K562 (cell line): ENCODE results near the gene RBFOX2. TPM values are rescaled to one million over a fixed set of nuclear protein-coding genes. Genes with fewer than 3 reads are reported as not detected.

Experiments
- ATAC-seq: fragments of 200-7000 bp; cut with Tn5 transposase; 3 replicates; pipeline ENCODE4 v1.9.1; 2020; ENCODE audit warnings: moderate library complexity
- BruUV-seq: library from RNA; stranded (reverse); fragments of 400-500 nt; replicated peaks from 2 replicates; lab custom pipeline; 2021; lab: Mats Ljungman, UMichigan
- CTCF ChIA-PET: fragments of 300-600 bp; formaldehyde crosslinking; extraction: SDS; loops from one replicate; lab custom pipeline; 2021; ENCODE audit warnings: low intra/inter-chr PET ratio; lab: Yijun Ruan, JAX
- POLR2A ChIA-PET: fragments of 300-600, 350-650 bp; sonication (Branson Sonifier 250); formaldehyde crosslinking; extraction: SDS; loops from one replicate; lab custom pipeline; 2021; ENCODE audit warnings: antibody characterized with exemption, inconsistent platforms; lab: Yijun Ruan, JAX
- DNase-seq, 4 experiments: peaks; one replicate each; pipeline versions ENCODE4 v3.0.0 to v3.0.0-alpha.2; 2011 to 2018; ENCODE audit warnings: low spot score in 3 of 4, mixed read lengths in 3 of 4; ENCODE audit errors: extremely low read depth in 1 of 4
- FAIRE-seq: peaks from 2 replicates; lab custom pipeline; 2011; peaks lifted over from hg19 to GRCh38; lab: Jason Lieb, UNC
- H2AFZ ChIP-seq: 2 replicates; pipeline ENCODE4 v1.6.0; 2011; ENCODE audit warnings: low read depth, low read length, control low read depth, inconsistent platforms
- H3K27ac ChIP-seq: fragments of 200-600 bp; 3 replicates; pipeline ENCODE4 v1.8.0; 2011; ENCODE audit warnings: low read depth, mild to moderate bottlenecking, control low read depth, inconsistent platforms, low read length, moderate library complexity, mixed read lengths; ENCODE audit errors: extremely low read depth
- H3K27me3 ChIP-seq, 2 experiments: fragments of 300-600 bp in 1 of 2; 2 replicates in 1 of 2; 3 replicates in 1 of 2; pipeline versions ENCODE4 v1.6.0 to v1.8.0; 2011; ENCODE audit warnings: inconsistent platforms in 2 of 2, low read length in 2 of 2, mild to moderate bottlenecking in 1 of 2, mixed read lengths in 1 of 2, moderate library complexity in 1 of 2; ENCODE audit not compliant: control insufficient read depth in 2 of 2, insufficient read depth in 2 of 2
- H3K36me3 ChIP-seq: fragments of 300-600 bp; 3 replicates; pipeline ENCODE4 v1.8.0; 2011; ENCODE audit warnings: mild to moderate bottlenecking, low read length, inconsistent platforms; ENCODE audit not compliant: control insufficient read depth, insufficient read depth
- H3K4me1 ChIP-seq, 2 experiments: fragments of 200-600 bp in 1 of 2; replicated peaks in 1 of 2; 2 replicates in 1 of 2; 3 replicates in 1 of 2; pipeline versions ENCODE4 v1.5.1 to v1.8.0; 2011; ENCODE audit warnings: inconsistent platforms in 2 of 2, low read length in 2 of 2, mild to moderate bottlenecking in 1 of 2, mixed read lengths in 1 of 2, moderate library complexity in 1 of 2; ENCODE audit not compliant: control insufficient read depth in 2 of 2, insufficient read depth in 2 of 2
- H3K4me2 ChIP-seq: 2 replicates; pipeline ENCODE4 v1.6.1; 2011; ENCODE audit warnings: low read length, control low read depth, inconsistent platforms, mixed read lengths; ENCODE audit not compliant: insufficient read depth
- H3K4me3 ChIP-seq: fragments of 200-600 bp; sonication (generic), shearing (Covaris generic); 2 replicates; pipeline ENCODE4 v1.5.1; 2016; ENCODE audit warnings: control low read depth, inconsistent platforms
- H3K79me2 ChIP-seq: fragments of 200-600 bp; 3 replicates; pipeline ENCODE4 v1.8.0; 2011; ENCODE audit warnings: low read length, inconsistent platforms; ENCODE audit not compliant: control insufficient read depth, insufficient read depth
- H3K9ac ChIP-seq, 2 experiments: 2 replicates each; pipeline versions ENCODE4 v1.6.0 to v1.6.1; 2011; ENCODE audit warnings: low read depth in 2 of 2, low read length in 2 of 2, control low read depth in 1 of 2, inconsistent platforms in 1 of 2, mild to moderate bottlenecking in 1 of 2, mixed read lengths in 1 of 2; ENCODE audit not compliant: insufficient read depth in 1 of 2
- H3K9me1 ChIP-seq: one replicate; pipeline ENCODE4 v1.6.0; 2011; ENCODE audit warnings: inconsistent platforms, mild to moderate bottlenecking, low read length, moderate library complexity; ENCODE audit not compliant: control insufficient read depth, insufficient read depth
- H3K9me3 ChIP-seq: replicated peaks from 2 replicates; pipeline ENCODE4 v1.5.1; 2011; ENCODE audit warnings: low read depth, low read length, inconsistent platforms; ENCODE audit not compliant: control insufficient read depth, insufficient read depth
- H4K20me1 ChIP-seq: replicated peaks from 2 replicates; pipeline ENCODE4 v1.6.1; 2011; ENCODE audit warnings: low read length, inconsistent platforms, mixed read lengths; ENCODE audit not compliant: control insufficient read depth, insufficient read depth
- ARID1B ChIP-seq: fragments of 450-650 bp; IDR thresholded peaks from 2 replicates; pipeline ENCODE4 v1.6.1; 2016; ENCODE audit warnings: antibody characterized with exemption, mild to moderate bottlenecking, inconsistent platforms
- EHMT2 ChIP-seq: fragments of 450-650 bp; IDR thresholded peaks from 2 replicates; pipeline ENCODE4 v1.6.1; 2018; ENCODE audit warnings: antibody characterized with exemption
- ETV1 ChIP-seq: fragments of 450-650 bp; conservative IDR thresholded peaks from 2 replicates; pipeline ENCODE4 v1.6.1; 2016; ENCODE audit warnings: missing genetic modification characterization, control low read depth, low read depth, missing compliant biosample characterization
- LCOR ChIP-seq: sonication (generic); formaldehyde crosslinking; IDR thresholded peaks from 2 replicates; pipeline ENCODE4 v1.8.0; 2022; ENCODE audit warnings: mild to moderate bottlenecking, missing genetic modification reagents
- MEIS2 ChIP-seq: fragments of 450-650 bp; IDR thresholded peaks from 2 replicates; pipeline ENCODE4 v1.6.1; 2014; ENCODE audit warnings: mild to moderate bottlenecking; ENCODE audit not compliant: partially characterized antibody
- MTA3 ChIP-seq: fragments of 450-650 bp; formaldehyde crosslinking; IDR thresholded peaks from 2 replicates; pipeline ENCODE4 v1.6.1; 2017; ENCODE audit warnings: mild to moderate bottlenecking, borderline replicate concordance
- NCOA6 ChIP-seq: fragments of 450-650 bp; IDR thresholded peaks from 2 replicates; pipeline ENCODE4 v1.6.1; 2017; ENCODE audit warnings: mild to moderate bottlenecking
- NCOR1 ChIP-seq: fragments of 450-650 bp; IDR thresholded peaks from 2 replicates; pipeline ENCODE4 v1.6.1; 2016; ENCODE audit warnings: mild to moderate bottlenecking, moderate library complexity
- NFE2 ChIP-seq: IDR thresholded peaks from 2 replicates; pipeline ENCODE4 v1.6.1; 2014; ENCODE audit warnings: antibody characterized with exemption, low read depth
- SMARCA4 ChIP-seq: fragments of 450-650 bp; IDR thresholded peaks from 2 replicates; pipeline ENCODE4 v1.6.1; 2016
- TBL1XR1 ChIP-seq, 2 experiments: IDR thresholded peaks; 2 replicates each; pipeline ENCODE4 v1.6.1; 2012; ENCODE audit warnings: improper control_type of control experiment in 2 of 2, low read length in 2 of 2, mild to moderate bottlenecking in 1 of 2
- TCF7L2 ChIP-seq: fragments of 150-350 bp; IDR thresholded peaks from 2 replicates; pipeline ENCODE4 v1.6.1; 2016; ENCODE audit warnings: low read depth, mild to moderate bottlenecking, low read length, moderate library complexity
- WGBS: fragments of 100-300 bp; shearing (Covaris generic); methylation state at CpG from one replicate; pipeline ENCODE4 v1.1.6; 2016; ENCODE audit warnings: low coverage, mixed read lengths; ENCODE audit not compliant: insufficient coverage; ENCODE audit errors: missing lambda C conversion rate; 5-methylcytosine and 5-hydroxymethylcytosine counted together
- in situ Hi-C: fragments of 300-500 bp; cut with MboI; formaldehyde crosslinking; loops from 4 replicates; pipeline ENCODE4 v1.15.0; 2018; ENCODE audit warnings: inconsistent platforms, mixed read lengths
- intact Hi-C: fragments of 100-400 bp; cut with micrococcal nuclease; formaldehyde crosslinking; loops from 2 replicates; pipeline ENCODE4 v1.14.2; 2022
- polyA plus RNA-seq, 8 experiments: library from polyadenylated mRNA; depleted of rRNA in 4 of 8; stranded (reverse) in 5 of 8; unstranded in 3 of 8; fragments of >200 nt; fragmentation: Nextera tagmentation in 2 of 8; fragmentation: Illumina TruSeq in 1 of 8; extraction: Ambion mirVana in 2 of 8; extraction: Trizol in 1 of 8; gene quantifications; 2 replicates each; pipeline versions ENCODE4 v1.2.1 to v1.2.3, GENCODE V29; 2011 to 2014; ENCODE audit warnings: inconsistent platforms in 1 of 8, missing spikeins in 1 of 8
- total RNA-seq, 7 experiments: library from RNA; depleted of rRNA in 6 of 7; stranded (reverse); fragments of >200 nt in 6 of 7; fragmentation: Illumina TruSeq in 2 of 7; extraction: Trizol in 2 of 7; gene quantifications; 2 replicates each; pipeline versions ENCODE4 v1.2.1 to v1.2.3, GENCODE V29; 2011 to 2021; ENCODE audit warnings: low replicate concordance in 1 of 7
- TF ChIP-seq, protein P1 (sequence below): fragments of 450-650 bp; IDR thresholded peaks from 2 replicates; pipeline ENCODE4 v1.6.1; 2016
- TF ChIP-seq, protein P2 (sequence below): fragments of 450-650 bp; conservative IDR thresholded peaks from 2 replicates; pipeline ENCODE4 v1.6.1; 2016; ENCODE audit warnings: missing genetic modification characterization, low read depth, mild to moderate bottlenecking, missing compliant biosample characterization, moderate library complexity
- TF ChIP-seq, protein P3 (sequence below), 2 experiments: IDR thresholded peaks in 1 of 2; conservative IDR thresholded peaks in 1 of 2; 2 replicates each; pipeline ENCODE4 v1.6.1; 2016; ENCODE audit warnings: low read depth in 2 of 2, mild to moderate bottlenecking in 1 of 2, missing compliant biosample characterization in 1 of 2, missing genetic modification characterization in 1 of 2, moderate library complexity in 1 of 2
- TF ChIP-seq, protein P4 (sequence below), 2 experiments: fragments of 200-800 bp in 1 of 2; sonication (Bioruptor generic) in 1 of 2; sonication (generic) in 1 of 2; formaldehyde crosslinking in 1 of 2; IDR thresholded peaks in 1 of 2; conservative IDR thresholded peaks in 1 of 2; 2 replicates each; pipeline versions ENCODE4 v1.5.0 to v1.6.1; 2016 to 2020; ENCODE audit warnings: missing compliant biosample characterization in 1 of 2, missing genetic modification characterization in 1 of 2, missing genetic modification reagents in 1 of 2

The RBFOX2 gene
- total and polyA plus RNA-seq, 9 of the 15 experiments (the other 6 are each of a cell fraction or from before 2014, with no cell fraction given) = 5.8 to 24.8 (median 14.2) TPM

DNA sequence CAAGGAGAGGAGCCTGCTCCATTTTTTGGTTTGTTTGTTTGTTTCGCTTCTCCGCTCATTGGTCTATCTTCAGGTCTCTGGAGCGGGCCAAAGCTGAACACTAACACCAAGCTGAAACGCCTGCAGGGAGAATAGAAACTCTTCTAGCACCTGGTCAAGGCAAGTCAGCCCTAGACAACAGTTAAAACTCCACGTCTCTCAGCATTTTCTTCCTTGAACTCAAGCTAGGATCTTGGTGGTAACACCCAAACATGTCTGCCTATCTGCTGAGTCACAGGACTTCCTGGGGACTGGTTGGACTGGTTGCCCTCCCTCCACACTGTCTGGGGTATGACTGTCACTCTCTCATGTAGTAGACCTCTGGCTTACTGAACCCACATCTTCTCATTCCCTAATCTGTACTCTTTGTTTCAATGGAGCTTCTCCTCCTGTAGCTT is 23.9 kb upstream of the RBFOX2 start:
- no peaks in the 10 kb centered on the region for H3K9me1 ChIP-seq
- no TSS peak for BruUV-seq
- peak; percentile 95 for FAIRE-seq
- H3K36me3 ChIP-seq = no peaks in the 10 kb centered on the region
- peak overlapping the region; percentile 61 for H3K4me2 ChIP-seq
- no peaks in the 10 kb centered on the region for H3K79me2 ChIP-seq
- no peaks in the 10 kb centered on the region; the same call in 1 of the 2 replicates for H4K20me1 ChIP-seq
- POLR2A ChIA-PET = interaction anchor here (0.7 to 1.4 kb wide), 5 partner anchors 13 to 321 kb away, joined by 3 to 7 read pairs (median 3); no protein-coding TSS in a partner anchor
- no peak overlapping the region for H3K4me3 ChIP-seq
- intact Hi-C loops = no loop called here
- H3K27me3 ChIP-seq = no peaks in the 10 kb centered on the region
- in situ Hi-C loops = no loop called here
- CTCF ChIA-PET = no interaction called here
- 43% methylated on average over 5 of the region's 5 CpGs for whole genome bisulfite sequencing
- peak; percentile 97 for ATAC-seq
- peaks cover 0 to 24% of the 10 kb centered on the region in 2 experiments; a peak in 3 of 5 replicates for H3K4me1 ChIP-seq
- H3K9me3 ChIP-seq = no peaks in the 10 kb centered on the region
- peak; percentile 60 to 84 (median 68) for DNase-seq
- peak overlapping the region; percentile 31 to 75; a peak in 3 of 4 replicates for H3K9ac ChIP-seq
- peak overlapping the region; percentile 94 for H3K27ac ChIP-seq
- H2AFZ ChIP-seq = peak overlapping the region; percentile 92
- TF ChIP-seq NCOR1 = peak; percentile 44
- no peak for TF ChIP-seq TCF7L2
- no peak for TF ChIP-seq NCOA6
- TF ChIP-seq, protein P1, sequence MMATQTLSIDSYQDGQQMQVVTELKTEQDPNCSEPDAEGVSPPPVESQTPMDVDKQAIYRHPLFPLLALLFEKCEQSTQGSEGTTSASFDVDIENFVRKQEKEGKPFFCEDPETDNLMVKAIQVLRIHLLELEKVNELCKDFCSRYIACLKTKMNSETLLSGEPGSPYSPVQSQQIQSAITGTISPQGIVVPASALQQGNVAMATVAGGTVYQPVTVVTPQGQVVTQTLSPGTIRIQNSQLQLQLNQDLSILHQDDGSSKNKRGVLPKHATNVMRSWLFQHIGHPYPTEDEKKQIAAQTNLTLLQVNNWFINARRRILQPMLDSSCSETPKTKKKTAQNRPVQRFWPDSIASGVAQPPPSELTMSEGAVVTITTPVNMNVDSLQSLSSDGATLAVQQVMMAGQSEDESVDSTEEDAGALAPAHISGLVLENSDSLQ = peak; percentile 86
- TF ChIP-seq, protein P2, sequence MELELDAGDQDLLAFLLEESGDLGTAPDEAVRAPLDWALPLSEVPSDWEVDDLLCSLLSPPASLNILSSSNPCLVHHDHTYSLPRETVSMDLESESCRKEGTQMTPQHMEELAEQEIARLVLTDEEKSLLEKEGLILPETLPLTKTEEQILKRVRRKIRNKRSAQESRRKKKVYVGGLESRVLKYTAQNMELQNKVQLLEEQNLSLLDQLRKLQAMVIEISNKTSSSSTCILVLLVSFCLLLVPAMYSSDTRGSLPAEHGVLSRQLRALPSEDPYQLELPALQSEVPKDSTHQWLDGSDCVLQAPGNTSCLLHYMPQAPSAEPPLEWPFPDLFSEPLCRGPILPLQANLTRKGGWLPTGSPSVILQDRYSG = peak; percentile 68; the same call in 1 of the 2 replicates
- TF ChIP-seq MEIS2 = peak; percentile 41
- TF ChIP-seq, protein P3, sequence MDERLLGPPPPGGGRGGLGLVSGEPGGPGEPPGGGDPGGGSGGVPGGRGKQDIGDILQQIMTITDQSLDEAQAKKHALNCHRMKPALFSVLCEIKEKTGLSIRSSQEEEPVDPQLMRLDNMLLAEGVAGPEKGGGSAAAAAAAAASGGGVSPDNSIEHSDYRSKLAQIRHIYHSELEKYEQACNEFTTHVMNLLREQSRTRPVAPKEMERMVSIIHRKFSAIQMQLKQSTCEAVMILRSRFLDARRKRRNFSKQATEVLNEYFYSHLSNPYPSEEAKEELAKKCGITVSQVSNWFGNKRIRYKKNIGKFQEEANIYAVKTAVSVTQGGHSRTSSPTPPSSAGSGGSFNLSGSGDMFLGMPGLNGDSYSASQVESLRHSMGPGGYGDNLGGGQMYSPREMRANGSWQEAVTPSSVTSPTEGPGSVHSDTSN (CRISPR knock-in tag; IDR thresholded peaks at IDR 0.05; ENCODE audit: low read depth) = no peak
- TF ChIP-seq, protein P3 (tag; conservative IDR thresholded peaks at IDR 0.05; ENCODE audit: low read depth) = peak; percentile 44
- peak; percentile 56; the same call in 1 of the 2 replicates for TF ChIP-seq SMARCA4
- no peak for TF ChIP-seq TBL1XR1 (IDR thresholded peaks at IDR 0.05; ENCODE audit: low read length in 2 of 2)
- TF ChIP-seq NFE2 = peak; percentile 96
- peak; percentile 31; the same call in 1 of the 2 replicates for TF ChIP-seq MTA3
- TF ChIP-seq, protein P4, sequence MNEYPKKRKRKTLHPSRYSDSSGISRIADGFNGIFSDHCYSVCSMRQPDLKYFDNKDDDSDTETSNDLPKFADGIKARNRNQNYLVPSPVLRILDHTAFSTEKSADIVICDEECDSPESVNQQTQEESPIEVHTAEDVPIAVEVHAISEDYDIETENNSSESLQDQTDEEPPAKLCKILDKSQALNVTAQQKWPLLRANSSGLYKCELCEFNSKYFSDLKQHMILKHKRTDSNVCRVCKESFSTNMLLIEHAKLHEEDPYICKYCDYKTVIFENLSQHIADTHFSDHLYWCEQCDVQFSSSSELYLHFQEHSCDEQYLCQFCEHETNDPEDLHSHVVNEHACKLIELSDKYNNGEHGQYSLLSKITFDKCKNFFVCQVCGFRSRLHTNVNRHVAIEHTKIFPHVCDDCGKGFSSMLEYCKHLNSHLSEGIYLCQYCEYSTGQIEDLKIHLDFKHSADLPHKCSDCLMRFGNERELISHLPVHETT (CRISPR knock-in tag; conservative IDR thresholded peaks at IDR 0.05 in 1 of 2, IDR thresholded peaks at IDR 0.05 in 1 of 2) = peak in 1 of 2 experiments; percentile 67; a peak in 1 of 4 replicates
- 0 out of 2 replicates have a peak, but pooled peaks have one; percentile 11 for TF ChIP-seq ETV1
- TF ChIP-seq ARID1B = peak; percentile 55; the same call in 1 of the 2 replicates
- 0 out of 2 replicates have a peak, but pooled peaks have one; percentile 23 for TF ChIP-seq LCOR
- TF ChIP-seq EHMT2 = peak; percentile 80; the same call in 1 of the 2 replicates
